B cell (primary cell): Measurements from ENCODE around the gene CCDC136.

Source experiments
- EZH2 ChIP-seq: IDR thresholded peaks from 2 replicates; pipeline ENCODE4 v1.6.1; 2012; ENCODE audit warnings: borderline replicate concordance, low read depth, mild to moderate bottlenecking, moderate library complexity, low read length; ENCODE audit not compliant: insufficient read depth, poor library complexity, severe bottlenecking
- TF ChIP-seq, protein P1 (sequence below): fragments of 200-600 bp; IDR thresholded peaks from one replicate; pipeline ENCODE4 v1.8.0; 2022; ENCODE audit warnings: antibody characterized with exemption, mild to moderate bottlenecking

DNA sequence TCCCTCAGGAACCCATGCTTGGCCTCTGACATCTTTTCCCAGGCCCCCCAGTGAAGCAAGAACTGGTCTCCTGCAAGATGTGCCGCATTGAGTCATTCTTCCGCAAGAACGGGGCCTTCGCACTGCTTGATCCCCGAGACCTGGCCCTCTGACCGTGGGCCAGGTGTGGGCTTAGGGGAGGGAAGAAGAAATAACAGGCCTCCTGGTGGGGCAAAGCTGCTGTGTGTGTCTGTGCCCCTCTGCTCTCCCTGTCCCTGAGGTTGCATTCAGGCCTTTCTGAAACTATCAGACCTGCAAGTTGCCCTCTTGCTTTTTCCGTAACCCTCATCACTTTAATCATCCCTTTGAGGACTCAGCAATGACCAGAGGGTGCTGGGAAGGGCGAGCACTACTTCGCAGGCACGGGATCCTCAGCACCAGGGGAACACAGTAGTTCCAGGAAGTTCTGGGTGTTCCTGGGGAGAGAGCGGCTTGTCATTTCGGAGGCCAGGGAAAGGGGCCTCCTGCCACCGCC, 76.9 kb downstream of the CCDC136 start:
- TF ChIP-seq, protein P1, sequence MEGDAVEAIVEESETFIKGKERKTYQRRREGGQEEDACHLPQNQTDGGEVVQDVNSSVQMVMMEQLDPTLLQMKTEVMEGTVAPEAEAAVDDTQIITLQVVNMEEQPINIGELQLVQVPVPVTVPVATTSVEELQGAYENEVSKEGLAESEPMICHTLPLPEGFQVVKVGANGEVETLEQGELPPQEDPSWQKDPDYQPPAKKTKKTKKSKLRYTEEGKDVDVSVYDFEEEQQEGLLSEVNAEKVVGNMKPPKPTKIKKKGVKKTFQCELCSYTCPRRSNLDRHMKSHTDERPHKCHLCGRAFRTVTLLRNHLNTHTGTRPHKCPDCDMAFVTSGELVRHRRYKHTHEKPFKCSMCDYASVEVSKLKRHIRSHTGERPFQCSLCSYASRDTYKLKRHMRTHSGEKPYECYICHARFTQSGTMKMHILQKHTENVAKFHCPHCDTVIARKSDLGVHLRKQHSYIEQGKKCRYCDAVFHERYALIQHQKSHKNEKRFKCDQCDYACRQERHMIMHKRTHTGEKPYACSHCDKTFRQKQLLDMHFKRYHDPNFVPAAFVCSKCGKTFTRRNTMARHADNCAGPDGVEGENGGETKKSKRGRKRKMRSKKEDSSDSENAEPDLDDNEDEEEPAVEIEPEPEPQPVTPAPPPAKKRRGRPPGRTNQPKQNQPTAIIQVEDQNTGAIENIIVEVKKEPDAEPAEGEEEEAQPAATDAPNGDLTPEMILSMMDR: no peak
- no peak for TF ChIP-seq EZH2
